Measurements from ENCODE around the gene SRSF8.
"Not testable (repeated sequence)": the region's sequence is repeated elsewhere in the genome, so short reads cannot be mapped to it uniquely, and the experiment has no call there.

Gene SRSF8

GRCh38 chr11:95104856-95105255 lies 38.1 kb downstream of the SRSF8 start:
- no peak for TF ChIP-seq CTCF (IDR thresholded peaks at IDR 0.05; ENCODE audit: low read depth, low read length, missing control alignments)
- no peak overlapping the region for H3K4me3 ChIP-seq (ENCODE audit: low read depth, low read length)
- no peak for DNase-seq (ENCODE audit: low read depth)
- in situ Hi-C loops (cut with HindIII; ENCODE audit: low sequenced_read_pairs), result no loop called here

GRCh38 chr11:95108159-95108611 lies 41.5 kb downstream of the SRSF8 start:
- no peak overlapping the region for H3K4me3 ChIP-seq (ENCODE audit: low read depth, low read length)
- in situ Hi-C loops (cut with HindIII; ENCODE audit: low sequenced_read_pairs), result no loop called here
- TF ChIP-seq CTCF (IDR thresholded peaks at IDR 0.05; ENCODE audit: low read depth, low read length, missing control alignments), result no peak
- DNase-seq (ENCODE audit: low read depth), result no peak

GRCh38 chr11:95108671-95109551 lies 42.2 kb downstream of the SRSF8 start:
- H3K4me3 ChIP-seq (ENCODE audit: low read depth, low read length), result no peak overlapping the region
- in situ Hi-C loops (cut with HindIII; ENCODE audit: low sequenced_read_pairs), result no loop called here
- DNase-seq (ENCODE audit: low read depth), result no peak
- no peak for TF ChIP-seq CTCF (IDR thresholded peaks at IDR 0.05; ENCODE audit: low read depth, low read length, missing control alignments)

GRCh38 chr11:95111471-95111870 lies 44.8 kb downstream of the SRSF8 start:
- in situ Hi-C loops (cut with HindIII; ENCODE audit: low sequenced_read_pairs); DNase-seq (ENCODE audit: low read depth); H3K4me3 ChIP-seq (ENCODE audit: low read depth, low read length): not testable (repeated sequence)

GRCh38 chr11:95111923-95112540 lies 45.3 kb downstream of the SRSF8 start:
- no peak for DNase-seq (ENCODE audit: low read depth)
- TF ChIP-seq CTCF (IDR thresholded peaks at IDR 0.05; ENCODE audit: low read depth, low read length, missing control alignments), result no peak
- in situ Hi-C loops (cut with HindIII; ENCODE audit: low sequenced_read_pairs), result no loop called here
- H3K4me3 ChIP-seq (ENCODE audit: low read depth, low read length), result no peak overlapping the region

GRCh38 chr11:95115597-95115996 lies 48.9 kb downstream of the SRSF8 start:
- DNase-seq (ENCODE audit: low read depth), result no peak
- no peak overlapping the region for H3K4me3 ChIP-seq (ENCODE audit: low read depth, low read length)
- in situ Hi-C loops (cut with HindIII; ENCODE audit: low sequenced_read_pairs), result no loop called here
- TF ChIP-seq CTCF (IDR thresholded peaks at IDR 0.05; ENCODE audit: low read depth, low read length, missing control alignments), result no peak

Data from astrocyte of the cerebellum (primary cell).